TTC549 (cell line): ENCODE data around the gene KARS1.

ENCODE experiments used
- FAIRE-seq: peaks from 2 replicates; lab custom pipeline; 2012; peaks lifted over from hg19 to GRCh38; lab: Jason Lieb, UNC

KARS1 gene

DNA sequence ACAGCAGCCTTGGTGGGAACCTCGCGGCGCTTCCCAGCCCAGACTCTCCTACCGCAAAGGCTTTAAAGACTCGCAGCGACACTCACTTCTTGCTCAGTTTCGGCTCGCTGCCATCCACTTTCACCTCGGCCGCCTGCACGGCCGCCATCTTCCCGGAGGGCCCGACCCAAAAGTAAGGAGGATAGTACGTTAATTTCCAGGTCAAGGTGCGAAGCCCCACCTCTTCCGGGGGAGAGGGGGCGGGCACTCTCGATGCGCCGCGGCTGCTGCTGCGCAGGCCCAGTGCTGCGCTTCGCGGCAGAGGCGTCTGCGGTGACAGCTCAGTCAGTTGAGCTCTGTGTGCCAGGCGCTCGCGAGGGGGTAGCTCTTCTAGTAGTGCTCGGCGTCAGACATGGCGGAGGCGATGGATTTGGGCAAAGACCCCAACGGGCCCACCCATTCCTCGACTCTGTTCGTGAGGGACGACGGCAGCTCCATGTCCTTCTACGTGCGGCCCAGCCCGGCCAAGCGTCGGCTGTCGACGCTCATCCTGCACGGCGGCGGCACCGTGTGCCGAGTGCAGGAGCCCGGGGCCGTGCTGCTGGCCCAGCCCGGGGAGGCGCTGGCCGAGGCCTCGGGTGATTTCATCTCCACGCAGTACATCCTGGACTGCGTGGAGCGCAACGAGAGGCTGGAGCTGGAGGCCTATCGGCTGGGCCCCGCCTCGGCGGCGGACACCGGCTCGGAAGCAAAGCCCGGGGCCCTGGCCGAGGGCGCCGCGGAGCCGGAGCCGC is at the start of gene KARS1, which contains the start of gene TERF2IP:
Gene KARS1, minus strand, starts transcription at position 174 of the 773 bp plus-strand sequence. Its CDS starts 26 bp downstream, at position 148.
Gene TERF2IP, plus strand, starts transcription at position 282 of the 773 bp plus-strand sequence. Its CDS starts 110 bp downstream, at position 392.
- no peak for FAIRE-seq

- no peak for FAIRE-seq
These were observed 48.2 kb upstream of the KARS1 start for GRCh38 chr16:75695708-75696107.

GRCh38 chr16:75687361-75687760 is 39.9 kb upstream of the KARS1 start:
- no peak for FAIRE-seq

- no peak for FAIRE-seq
These were observed 34.8 kb upstream of the KARS1 start for GRCh38 chr16:75682308-75682707.

- no peak for FAIRE-seq
These were observed 31.9 kb upstream of the KARS1 start for GRCh38 chr16:75679366-75679765.

- FAIRE-seq: no peak
These were observed 29.4 kb upstream of the KARS1 start, which contains the start of gene CPHXL2 for GRCh38 chr16:75676909-75677308. Gene CPHXL2, minus strand, starts transcription at chr16:75677009. Its CDS starts 10 bp downstream, at chr16:75676999.

GRCh38 chr16:75667503-75667902 is 20.0 kb upstream of the KARS1 start:
- no peak for FAIRE-seq

GRCh38 chr16:75660726-75661302 is 13.3 kb upstream of the KARS1 start:
- FAIRE-seq: no peak

DNA sequence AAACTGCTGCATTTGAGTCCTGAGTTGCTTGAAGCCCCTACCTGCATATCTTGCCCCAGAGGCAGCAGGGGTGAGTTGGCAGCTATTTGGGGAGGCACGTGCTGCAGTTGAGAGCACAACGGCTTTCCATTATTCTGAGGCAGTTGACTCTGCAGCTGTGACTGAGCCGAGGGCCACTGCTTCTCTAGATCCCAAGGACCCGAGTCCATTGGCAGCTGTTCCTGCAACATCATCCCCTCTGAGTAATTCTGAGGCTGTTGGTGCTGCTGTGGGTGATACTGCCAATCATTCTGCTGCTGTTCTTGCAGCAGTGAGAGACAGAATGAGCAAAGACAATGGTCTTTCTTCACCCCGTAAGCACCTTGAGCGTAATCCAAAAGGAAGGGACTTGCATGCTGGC is 12.9 kb upstream of the KARS1 start:
- no peak for FAIRE-seq

DNA sequence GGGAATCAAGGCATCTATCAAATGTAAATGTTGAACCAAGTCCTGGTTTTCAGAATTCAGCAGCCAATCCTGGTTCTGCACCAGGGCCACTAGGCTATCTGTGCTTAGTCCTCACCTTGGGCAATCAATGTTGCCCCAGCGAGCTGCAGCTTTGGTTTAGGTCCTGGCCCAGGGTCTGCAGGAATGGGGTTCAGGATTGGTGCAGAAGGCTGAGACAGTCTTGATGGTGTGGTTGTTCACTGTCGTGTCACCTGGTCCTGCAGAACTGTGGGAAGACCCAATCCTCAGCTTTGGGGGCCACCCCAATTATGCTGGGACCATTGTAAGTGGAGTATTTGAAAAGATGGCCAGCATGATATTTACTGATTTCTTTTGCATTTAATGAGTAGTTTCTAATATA is 10.7 kb upstream of the KARS1 start:
- FAIRE-seq: no peak

GRCh38 chr16:75653922-75654321 is 6.5 kb upstream of the KARS1 start:
- no peak for FAIRE-seq

GRCh38 chr16:75648265-75649076 is 1.0 kb upstream of the KARS1 start:
- FAIRE-seq: no peak

DNA sequence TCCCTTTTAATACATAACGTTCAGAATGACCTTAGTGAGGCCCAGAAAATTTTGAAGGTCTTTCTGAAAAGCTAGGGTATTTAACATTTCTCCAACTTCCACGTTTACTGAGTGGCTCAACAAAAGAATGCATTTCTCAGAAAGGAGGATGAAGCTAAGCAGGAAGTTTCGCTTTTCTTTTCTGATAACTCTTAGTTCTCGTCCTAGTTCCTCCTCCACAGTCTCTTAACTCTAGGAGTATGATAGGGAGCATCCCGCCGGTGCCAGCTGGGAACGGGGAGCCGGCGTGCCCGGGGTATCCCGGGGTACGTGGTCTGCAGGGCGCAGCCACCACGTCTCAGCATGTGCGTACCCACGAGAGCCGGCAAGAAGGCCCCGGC is 363 bp downstream of the KARS1 start:
- no peak for FAIRE-seq

- FAIRE-seq: no peak
These were observed 3.0 kb downstream of the KARS1 start for GRCh38 chr16:75644240-75645012.

- no peak for FAIRE-seq
These were observed 6.9 kb downstream of the KARS1 start for GRCh38 chr16:75640598-75640997.

GRCh38 chr16:75635036-75635435 is 12.4 kb downstream of the KARS1 start:
- FAIRE-seq: no peak

DNA sequence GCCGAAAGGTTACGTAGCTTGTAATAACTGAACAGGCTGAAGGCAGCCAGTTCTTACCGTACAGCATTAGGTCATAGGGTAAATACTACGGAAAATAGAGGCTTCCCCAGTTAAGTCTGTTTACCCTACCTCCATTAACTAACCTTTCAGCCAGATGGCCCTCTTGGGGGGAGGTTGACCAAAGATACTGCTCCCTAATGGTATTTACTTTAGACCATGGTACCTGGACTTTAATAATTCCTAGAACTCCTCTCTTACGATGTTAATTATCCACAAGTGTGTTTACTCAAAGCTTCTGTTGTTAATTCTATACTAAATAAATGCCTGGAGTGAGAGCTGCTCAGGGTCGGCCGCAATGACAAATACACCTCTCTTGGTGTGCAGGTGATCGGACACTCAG is 14.6 kb downstream of the KARS1 start:
- FAIRE-seq: no peak

GRCh38 chr16:75630052-75630451 is 17.4 kb downstream of the KARS1 start:
- FAIRE-seq: no peak

- no peak for FAIRE-seq
These were observed 18.3 kb downstream of the KARS1 start for GRCh38 chr16:75629132-75629531.

DNA sequence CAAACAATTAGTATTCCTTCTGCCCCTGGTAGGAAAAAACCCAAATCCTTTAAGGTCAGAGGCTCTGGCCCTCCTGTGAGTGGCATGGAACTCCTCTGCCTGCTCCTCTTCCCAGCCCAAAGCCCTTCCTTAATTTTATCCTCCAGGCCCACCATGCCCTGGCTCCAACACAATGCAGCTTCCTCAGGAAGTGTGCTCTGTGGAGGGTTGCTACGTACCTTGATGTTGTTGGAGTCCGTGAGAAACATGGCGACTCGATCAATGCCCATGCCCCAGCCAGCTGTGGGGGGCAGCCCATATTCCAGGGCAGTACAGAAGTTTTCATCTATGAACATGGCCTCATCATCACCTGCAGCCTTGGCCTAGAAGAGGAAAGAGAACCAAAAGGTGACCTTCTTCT is 19.1 kb downstream of the KARS1 start:
- FAIRE-seq: no peak

- no peak for FAIRE-seq
These were observed 19.6 kb downstream of the KARS1 start for GRCh38 chr16:75627851-75628250.

DNA sequence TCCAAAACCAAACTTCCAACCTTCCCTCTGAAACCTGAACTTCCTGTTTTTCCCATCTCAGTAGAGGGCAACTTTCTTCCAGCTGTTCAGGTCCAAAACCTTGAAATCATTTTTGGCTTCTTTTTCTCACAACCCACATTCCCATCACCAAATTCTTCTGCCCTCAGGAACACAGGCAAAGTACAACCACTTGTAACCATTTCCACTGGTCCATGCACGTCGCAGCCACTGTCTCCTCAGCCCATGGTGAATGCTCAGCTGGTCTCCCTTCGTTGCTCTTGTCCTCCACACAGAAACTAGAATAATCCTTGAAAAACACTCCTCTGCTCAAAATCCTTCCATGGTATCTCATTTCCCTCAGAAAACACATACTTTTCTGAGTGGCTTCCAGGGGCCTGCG is 20.7 kb downstream of the KARS1 start:
- FAIRE-seq: no peak
